Kasumi-1 (cell line): ENCODE data around the gene ZC2HC1B.

Experiments used
- DNase-seq, 2 experiments: peaks; one replicate each; lab custom pipeline; 2025; lab: John Stamatoyannopoulos, UW

The ZC2HC1B gene

GRCh38 chr6:143961886-143962878, 97.9 kb downstream of the ZC2HC1B start:
- peak in 1 of 2 experiments; percentile 12 for DNase-seq

GRCh38 chr6:143963158-143963919, 99.1 kb downstream of the ZC2HC1B start:
- DNase-seq, result no peak

GRCh38 chr6:143964674-143965081, 100.4 kb downstream of the ZC2HC1B start:
- DNase-seq, result peak; percentile 47 to 48

- peak; percentile 95 to 96 for DNase-seq
Measured at GRCh38 chr6:143965503-143966171, 101.4 kb downstream of the ZC2HC1B start.

GRCh38 chr6:143966312-143966711, 102.0 kb downstream of the ZC2HC1B start:
- DNase-seq, result peak; percentile 36 to 46

- DNase-seq, result peak; percentile 35 to 47
Measured at GRCh38 chr6:143967706-143968376, 103.6 kb downstream of the ZC2HC1B start.

GRCh38 chr6:143969077-143969476, 104.8 kb downstream of the ZC2HC1B start:
- no peak for DNase-seq

GRCh38 chr6:143970456-143971218, 106.4 kb downstream of the ZC2HC1B start:
- no peak for DNase-seq

GRCh38 chr6:143971482-143972205, 107.4 kb downstream of the ZC2HC1B start:
- no peak for DNase-seq

- no peak for DNase-seq
Measured at GRCh38 chr6:143973097-143973966, 109.1 kb downstream of the ZC2HC1B start.

- no peak for DNase-seq
Measured at GRCh38 chr6:143974089-143974488, 109.8 kb downstream of the ZC2HC1B start.

- DNase-seq, result no peak
Measured at GRCh38 chr6:143976806-143977349, 112.6 kb downstream of the ZC2HC1B start.

GRCh38 chr6:143980921-143981320, 116.6 kb downstream of the ZC2HC1B start:
- no peak for DNase-seq

- no peak for DNase-seq
Measured at GRCh38 chr6:143982968-143983367, 118.7 kb downstream of the ZC2HC1B start.

- no peak for DNase-seq
Measured at GRCh38 chr6:143984666-143985065, 120.4 kb downstream of the ZC2HC1B start.

GRCh38 chr6:143986463-143987065, 122.3 kb downstream of the ZC2HC1B start:
- no peak for DNase-seq
